IMR-90 (cell line): ENCODE measurements around the gene SLC9C2. TPM values are rescaled to one million over a fixed set of nuclear protein-coding genes. Genes with fewer than 3 reads are reported as not detected.

Experiments
- ATAC-seq: fragments of 200-7000 bp; cut with Tn5 transposase; 2 replicates; pipeline ENCODE4 v1.9.1; 2020; ENCODE audit warnings: low read depth, mild to moderate bottlenecking, moderate library complexity
- BruUV-seq: library from RNA; stranded (reverse); fragments of 400-500 nt; replicated peaks from 2 replicates; lab custom pipeline; 2021; lab: Mats Ljungman, UMichigan
- CTCF ChIA-PET: fragments of 300-600 bp; formaldehyde crosslinking; extraction: SDS; loops from one replicate; lab custom pipeline; 2021; ENCODE audit warnings: antibody characterized with exemption; lab: Yijun Ruan, JAX
- POLR2A ChIA-PET: fragments of 300-600 bp; sonication (Branson Sonifier 250); formaldehyde crosslinking; loops from one replicate; lab custom pipeline; 2022; ENCODE audit warnings: antibody characterized with exemption; ENCODE audit not compliant: unreplicated experiment; lab: Charles Lee
- DNase-seq: peaks from one replicate; pipeline ENCODE4 v3.0.0; 2013
- H2AFZ ChIP-seq: replicated peaks from 2 replicates; pipeline ENCODE3; 2013; ENCODE audit warnings: low read length, mild to moderate bottlenecking; ENCODE audit not compliant: poor library complexity
- H2AK5ac ChIP-seq: 2 replicates; pipeline ENCODE4 v1.6.1; 2013; ENCODE audit warnings: low read depth, low read length, inconsistent platforms
- H2AK9ac ChIP-seq: replicated peaks from 2 replicates; pipeline ENCODE3; 2013; ENCODE audit warnings: mild to moderate bottlenecking, low read depth, low read length, moderate library complexity; ENCODE audit not compliant: poor library complexity
- H2BK120ac ChIP-seq: 2 replicates; pipeline ENCODE4 v1.6.1; 2013; ENCODE audit warnings: low read depth, low read length, inconsistent platforms
- H2BK15ac ChIP-seq: 3 replicates; pipeline ENCODE4 v1.6.1; 2013; ENCODE audit warnings: low read depth, low read length, inconsistent platforms
- H2BK20ac ChIP-seq: 2 replicates; pipeline ENCODE4 v1.6.1; 2013; ENCODE audit warnings: low read depth, mild to moderate bottlenecking, inconsistent platforms, low read length, moderate library complexity
- H2BK5ac ChIP-seq: 2 replicates; pipeline ENCODE4 v1.6.1; 2013; ENCODE audit warnings: mild to moderate bottlenecking, low read depth, low read length, inconsistent platforms; ENCODE audit not compliant: poor library complexity, severe bottlenecking
- H3K14ac ChIP-seq: replicated peaks from 2 replicates; pipeline ENCODE4 v1.6.1; 2013; ENCODE audit warnings: low read depth, low read length, inconsistent platforms
- H3K18ac ChIP-seq: 2 replicates; pipeline ENCODE4 v1.6.1; 2013; ENCODE audit warnings: low read depth, low read length, control low read depth
- H3K23ac ChIP-seq: 2 replicates; pipeline ENCODE4 v1.6.1; 2013; ENCODE audit warnings: low read depth, low read length, inconsistent platforms
- H3K27ac ChIP-seq: 2 replicates; pipeline ENCODE4 v1.5.1; 2013; ENCODE audit warnings: mild to moderate bottlenecking, control low read depth, low read length; ENCODE audit not compliant: insufficient read depth
- H3K27me3 ChIP-seq: 2 replicates; pipeline ENCODE4 v1.6.1; 2013; ENCODE audit warnings: low read length; ENCODE audit not compliant: control insufficient read depth, insufficient read depth
- H3K36me3 ChIP-seq: 2 replicates; pipeline ENCODE4 v1.6.1; 2013; ENCODE audit warnings: low read length, mixed read lengths; ENCODE audit not compliant: control insufficient read depth, insufficient read depth
- H3K4ac ChIP-seq: 2 replicates; pipeline ENCODE4 v1.6.1; 2013; ENCODE audit warnings: low read depth, low read length, inconsistent platforms
- H3K4me1 ChIP-seq: 2 replicates; pipeline ENCODE4 v1.6.1; 2013; ENCODE audit warnings: low read length, mixed read lengths; ENCODE audit not compliant: control insufficient read depth, insufficient read depth
- H3K4me2 ChIP-seq: 2 replicates; pipeline ENCODE4 v1.6.1; 2013; ENCODE audit warnings: low read depth, mild to moderate bottlenecking, control low read depth, low read length, moderate library complexity
- H3K4me3 ChIP-seq: 2 replicates; pipeline ENCODE4 v1.5.1; 2013; ENCODE audit warnings: low read depth, mild to moderate bottlenecking, control low read depth, low read length, moderate library complexity; ENCODE audit not compliant: insufficient read depth
- H3K56ac ChIP-seq: 2 replicates; pipeline ENCODE4 v1.6.1; 2013; ENCODE audit warnings: low read length, inconsistent platforms; ENCODE audit not compliant: insufficient read depth; ENCODE audit errors: extremely low read depth
- H3K79me1 ChIP-seq, 2 experiments: 2 replicates each; pipeline ENCODE4 v1.6.1; 2013; ENCODE audit warnings: low read length in 2 of 2, inconsistent platforms in 1 of 2, low read depth in 1 of 2
- H3K9ac ChIP-seq: 2 replicates; pipeline ENCODE4 v1.6.1; 2013; ENCODE audit warnings: low read depth, low read length, control low read depth
- H3K9me1 ChIP-seq: 2 replicates; pipeline ENCODE4 v1.6.1; 2013; ENCODE audit warnings: low read length, inconsistent platforms; ENCODE audit not compliant: insufficient read depth
- H3K9me3 ChIP-seq: 2 replicates; pipeline ENCODE4 v1.6.1; 2013; ENCODE audit warnings: low read length; ENCODE audit not compliant: control insufficient read depth, insufficient read depth
- H4K20me1 ChIP-seq: 2 replicates; pipeline ENCODE4 v1.6.1; 2013; ENCODE audit warnings: low read length, inconsistent platforms; ENCODE audit not compliant: insufficient read depth
- H4K5ac ChIP-seq: 2 replicates; pipeline ENCODE4 v1.6.1; 2013; ENCODE audit warnings: mild to moderate bottlenecking, low read depth, low read length, control low read depth
- H4K8ac ChIP-seq, 2 experiments: 2 replicates each; pipeline ENCODE4 v1.6.1; 2013; ENCODE audit warnings: low read depth in 2 of 2, low read length in 2 of 2, control low read depth in 1 of 2, inconsistent platforms in 1 of 2
- H4K91ac ChIP-seq: 2 replicates; pipeline ENCODE4 v1.6.1; 2013; ENCODE audit warnings: low read depth, low read length, inconsistent platforms; ENCODE audit not compliant: insufficient read depth
- CEBPB ChIP-seq: IDR thresholded peaks from 2 replicates; pipeline ENCODE4 v1.6.1; 2012; ENCODE audit warnings: low read depth, low read length, improper control_type of control experiment
- WGBS, 2 experiments: methylation state at CpG; one replicate each; pipeline versions ENCODE4 v1.1.5 to v1.1.7; 2013; ENCODE audit warnings: missing lambda C conversion rate in 2 of 2; ENCODE audit not compliant: insufficient read length in 1 of 2; ENCODE audit errors: extremely low coverage in 2 of 2; 5-methylcytosine and 5-hydroxymethylcytosine counted together
- dilution Hi-C: fragments of 300-500 bp; cut with HindIII; formaldehyde crosslinking; loops from one replicate; pipeline ENCODE4 v1.14.3; 2018; ENCODE audit warnings: low sequenced_read_pairs; ENCODE audit not compliant: unreplicated experiment
- in situ Hi-C: fragments of 300-500 bp; cut with MboI; formaldehyde crosslinking; loops from 3 replicates; pipeline ENCODE4 v1.14.3; 2019; ENCODE audit warnings: low sequenced_read_pairs, inconsistent platforms, mixed read lengths
- intact Hi-C: fragments of 100-400 bp; cut with micrococcal nuclease; formaldehyde crosslinking; loops from 2 replicates; pipeline ENCODE4 v1.10.0; 2022
- polyA plus RNA-seq, 3 experiments: library from polyadenylated mRNA; depleted of rRNA; stranded (reverse); fragments of >200 nt; gene quantifications; 2 replicates each; pipeline ENCODE4 v1.2.3, GENCODE V29; 2012; ENCODE audit warnings: low replicate concordance in 1 of 3
- total RNA-seq: library from RNA; depleted of rRNA; stranded (reverse); fragments of >200 nt; gene quantifications from 2 replicates; pipeline ENCODE4 v1.2.3, GENCODE V29; 2012
- TF ChIP-seq, protein P1 (sequence below): conservative IDR thresholded peaks from 2 replicates; pipeline ENCODE4 v1.5.1; 2012; ENCODE audit warnings: mild to moderate bottlenecking, low read depth, low read length, improper control_type of control experiment

The SLC9C2 gene
- total and polyA plus RNA-seq, 2 of the 4 experiments (the other 2 are of a cell fraction): not detected

DNA sequence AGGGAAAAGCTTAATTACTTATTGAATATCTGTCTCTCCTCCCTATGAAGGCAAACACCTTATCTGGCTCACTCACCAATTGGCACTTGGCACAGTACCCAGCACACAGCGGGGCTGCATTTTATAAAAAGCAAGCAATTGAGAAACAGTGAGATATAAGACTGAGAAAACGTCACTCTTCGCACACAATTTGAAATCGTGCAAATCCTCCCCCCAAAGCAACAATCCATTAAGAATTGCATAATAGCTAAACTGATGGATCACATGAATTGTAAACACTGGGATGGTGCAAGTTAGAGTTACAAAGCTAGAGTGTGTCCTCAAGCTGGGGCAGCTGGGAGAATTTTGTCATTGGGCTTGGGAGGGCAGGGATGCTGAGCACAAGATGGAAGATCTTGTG lies 98.6 kb downstream of the SLC9C2 start:
- no peaks in the 10 kb centered on the region for H4K20me1 ChIP-seq
- no peak overlapping the region for H2AFZ ChIP-seq
- intact Hi-C loops (no loop called here), in situ Hi-C loops (no loop called here), dilution Hi-C loops (no loop called here)
- peaks cover 5% of the 10 kb centered on the region; the same call in 1 of the 2 replicates for H3K4me1 ChIP-seq
- no peak overlapping the region for H3K9ac ChIP-seq
- no peak overlapping the region for H2BK120ac ChIP-seq
- H3K36me3 ChIP-seq: no peaks in the 10 kb centered on the region
- no peak overlapping the region for H3K56ac ChIP-seq
- BruUV-seq: no TSS peak
- no CpG with 5 or more reads among the region's 4 CpGs for WGBS, 2 experiments
- no peak overlapping the region for H2BK15ac ChIP-seq
- ChIA-PET POLR2A (no interaction called here), CTCF (interaction anchor here (0.6 to 0.9 kb wide), 2 partner anchors 11 to 348 kb away, joined by 3 to 5 read pairs; no protein-coding TSS in a partner anchor)
- no peak overlapping the region for H4K8ac ChIP-seq
- DNase-seq: no peak
- 0 out of 2 replicates have a peak, but pooled peaks cover 7% of the 10 kb centered on the region for H3K9me1 ChIP-seq
- no peak overlapping the region for H3K4me2 ChIP-seq
- H3K14ac ChIP-seq: no peak overlapping the region
- no peak overlapping the region for H2BK20ac ChIP-seq
- no peak overlapping the region for H3K27ac ChIP-seq
- no peaks in the 10 kb centered on the region; the same call in 1 of the 2 replicates for H3K27me3 ChIP-seq
- no peak overlapping the region for H2BK5ac ChIP-seq
- ATAC-seq: no peak
- H2AK9ac ChIP-seq: no peak overlapping the region
- H3K18ac ChIP-seq: no peak overlapping the region
- H4K5ac ChIP-seq: no peak overlapping the region
- H3K23ac ChIP-seq: no peak overlapping the region
- no peak overlapping the region for H3K4me3 ChIP-seq
- H3K4ac ChIP-seq: no peak overlapping the region
- H3K9me3 ChIP-seq: no peaks in the 10 kb centered on the region
- no peaks in the 10 kb centered on the region for H3K79me1 ChIP-seq
- peak; percentile 42; the same call in 1 of the 2 replicates for TF ChIP-seq CEBPB
- TF ChIP-seq, protein P1, sequence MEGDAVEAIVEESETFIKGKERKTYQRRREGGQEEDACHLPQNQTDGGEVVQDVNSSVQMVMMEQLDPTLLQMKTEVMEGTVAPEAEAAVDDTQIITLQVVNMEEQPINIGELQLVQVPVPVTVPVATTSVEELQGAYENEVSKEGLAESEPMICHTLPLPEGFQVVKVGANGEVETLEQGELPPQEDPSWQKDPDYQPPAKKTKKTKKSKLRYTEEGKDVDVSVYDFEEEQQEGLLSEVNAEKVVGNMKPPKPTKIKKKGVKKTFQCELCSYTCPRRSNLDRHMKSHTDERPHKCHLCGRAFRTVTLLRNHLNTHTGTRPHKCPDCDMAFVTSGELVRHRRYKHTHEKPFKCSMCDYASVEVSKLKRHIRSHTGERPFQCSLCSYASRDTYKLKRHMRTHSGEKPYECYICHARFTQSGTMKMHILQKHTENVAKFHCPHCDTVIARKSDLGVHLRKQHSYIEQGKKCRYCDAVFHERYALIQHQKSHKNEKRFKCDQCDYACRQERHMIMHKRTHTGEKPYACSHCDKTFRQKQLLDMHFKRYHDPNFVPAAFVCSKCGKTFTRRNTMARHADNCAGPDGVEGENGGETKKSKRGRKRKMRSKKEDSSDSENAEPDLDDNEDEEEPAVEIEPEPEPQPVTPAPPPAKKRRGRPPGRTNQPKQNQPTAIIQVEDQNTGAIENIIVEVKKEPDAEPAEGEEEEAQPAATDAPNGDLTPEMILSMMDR: no peak
- no peak overlapping the region for H4K91ac ChIP-seq
- H2AK5ac ChIP-seq: no peak overlapping the region
